ENCODE measurements around the gene PIK3CD.
"Not testable (repeated sequence)": the region's sequence is repeated elsewhere in the genome, so short reads cannot be mapped to it uniquely, and the experiment has no call there.

Gene PIK3CD

GRCh38 chr1:9744106-9744799 lies 92.7 kb downstream of the PIK3CD start:
- TF ChIP-seq, protein P1, sequence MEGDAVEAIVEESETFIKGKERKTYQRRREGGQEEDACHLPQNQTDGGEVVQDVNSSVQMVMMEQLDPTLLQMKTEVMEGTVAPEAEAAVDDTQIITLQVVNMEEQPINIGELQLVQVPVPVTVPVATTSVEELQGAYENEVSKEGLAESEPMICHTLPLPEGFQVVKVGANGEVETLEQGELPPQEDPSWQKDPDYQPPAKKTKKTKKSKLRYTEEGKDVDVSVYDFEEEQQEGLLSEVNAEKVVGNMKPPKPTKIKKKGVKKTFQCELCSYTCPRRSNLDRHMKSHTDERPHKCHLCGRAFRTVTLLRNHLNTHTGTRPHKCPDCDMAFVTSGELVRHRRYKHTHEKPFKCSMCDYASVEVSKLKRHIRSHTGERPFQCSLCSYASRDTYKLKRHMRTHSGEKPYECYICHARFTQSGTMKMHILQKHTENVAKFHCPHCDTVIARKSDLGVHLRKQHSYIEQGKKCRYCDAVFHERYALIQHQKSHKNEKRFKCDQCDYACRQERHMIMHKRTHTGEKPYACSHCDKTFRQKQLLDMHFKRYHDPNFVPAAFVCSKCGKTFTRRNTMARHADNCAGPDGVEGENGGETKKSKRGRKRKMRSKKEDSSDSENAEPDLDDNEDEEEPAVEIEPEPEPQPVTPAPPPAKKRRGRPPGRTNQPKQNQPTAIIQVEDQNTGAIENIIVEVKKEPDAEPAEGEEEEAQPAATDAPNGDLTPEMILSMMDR (IDR thresholded peaks at IDR 0.05; ENCODE audit: low read length), result no peak
- TF ChIP-seq EZH2 (IDR thresholded peaks at IDR 0.05; ENCODE audit: borderline replicate concordance, low read length), result no peak
- Histone ChIP-seq H3K27ac (ENCODE audit: low read depth, low read length, poor library complexity, severe bottlenecking) (no peak overlapping the region), H3K36me3 (ENCODE audit: insufficient read depth, low read length) (peaks cover 95% of the 10 kb centered on the region)

DNA sequence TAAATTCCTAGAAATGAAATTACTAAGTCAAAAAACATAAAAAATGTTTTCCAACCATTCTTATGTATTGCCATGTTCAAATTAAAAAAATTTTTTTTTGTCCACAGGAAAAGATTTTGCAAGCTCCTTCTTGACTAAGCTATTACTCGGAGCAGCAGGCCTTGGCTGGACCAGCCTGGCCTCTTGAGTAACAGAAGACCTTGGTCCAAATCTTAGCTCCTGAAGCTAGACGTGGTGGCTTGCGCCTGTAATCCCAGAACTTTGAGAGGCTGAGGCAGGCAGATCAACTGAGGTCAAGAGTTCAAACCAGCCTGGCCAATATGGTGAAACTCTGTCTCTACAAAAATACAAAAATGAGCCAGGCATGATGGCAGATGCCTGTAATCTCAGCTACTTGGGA lies 94.7 kb downstream of the PIK3CD start:
- Histone ChIP-seq H3K27ac (ENCODE audit: low read depth, low read length, poor library complexity, severe bottlenecking) (no peak overlapping the region), H3K4me2 (ENCODE audit: low read length) (no peak overlapping the region), H3K79me2 (ENCODE audit: insufficient read depth, low read length) (no peaks in the 10 kb centered on the region), H4K20me1 (ENCODE audit: insufficient read depth, low read length) (no peaks in the 10 kb centered on the region), H3K4me1 (ENCODE audit: insufficient read depth, low read length, severe bottlenecking) (no peaks in the 10 kb centered on the region), H3K9me2 (ENCODE audit: low read depth, low read length) (no peaks in the 10 kb centered on the region), H3K9me3 (ENCODE audit: low read length) (no peaks in the 10 kb centered on the region), H3K36me3 (ENCODE audit: insufficient read depth, low read length) (peaks cover 98% of the 10 kb centered on the region), H3K4me3 (ENCODE audit: low read depth, low read length, poor library complexity, severe bottlenecking) (no peak overlapping the region), H3K9ac (ENCODE audit: low read length) (no peak overlapping the region), H2AFZ (ENCODE audit: low read length) (no peak overlapping the region), H3K27me3 (ENCODE audit: insufficient read depth, low read length) (no peaks in the 10 kb centered on the region), H3F3A (ENCODE audit: insufficient read depth, low read length) (no peaks in the 10 kb centered on the region; the same call in 1 of the 2 replicates)
- no peak for TF ChIP-seq EZH2 (IDR thresholded peaks at IDR 0.05; ENCODE audit: borderline replicate concordance, low read length)
- TF ChIP-seq, protein P1 (IDR thresholded peaks at IDR 0.05; ENCODE audit: low read length), result no peak

More at GRCh38 chr1:9744106-9744799, 92.7 kb downstream of the PIK3CD start:
- H3K27me3 ChIP-seq (ENCODE audit: insufficient read depth, low read length), result no peaks in the 10 kb centered on the region
- H3K4me3 ChIP-seq (ENCODE audit: low read depth, low read length, poor library complexity, severe bottlenecking), result no peak overlapping the region
- no peaks in the 10 kb centered on the region for H3K4me1 ChIP-seq (ENCODE audit: insufficient read depth, low read length, severe bottlenecking)
- H3K4me2 ChIP-seq (ENCODE audit: low read length), result no peak overlapping the region
- no peaks in the 10 kb centered on the region for H4K20me1 ChIP-seq (ENCODE audit: insufficient read depth, low read length)
- H3K9me3 ChIP-seq (ENCODE audit: low read length), result no peaks in the 10 kb centered on the region
- H2AFZ ChIP-seq (ENCODE audit: low read length), result no peak overlapping the region
- no peaks in the 10 kb centered on the region for H3K9me2 ChIP-seq (ENCODE audit: low read depth, low read length)
- no peaks in the 10 kb centered on the region; the same call in 1 of the 2 replicates for H3F3A ChIP-seq (ENCODE audit: insufficient read depth, low read length)
- no peak overlapping the region for H3K9ac ChIP-seq (ENCODE audit: low read length)
- H3K79me2 ChIP-seq (ENCODE audit: insufficient read depth, low read length), result no peaks in the 10 kb centered on the region

- Histone ChIP-seq H3K27me3 (ENCODE audit: insufficient read depth, low read length) (no peaks in the 10 kb centered on the region), H3F3A (ENCODE audit: insufficient read depth, low read length) (no peaks in the 10 kb centered on the region; the same call in 1 of the 2 replicates), H2AFZ (ENCODE audit: low read length) (no peak overlapping the region), H3K4me1 (ENCODE audit: insufficient read depth, low read length, severe bottlenecking) (no peaks in the 10 kb centered on the region), H3K79me2 (ENCODE audit: insufficient read depth, low read length) (no peaks in the 10 kb centered on the region), H3K9me3 (ENCODE audit: low read length) (no peaks in the 10 kb centered on the region), H3K36me3 (ENCODE audit: insufficient read depth, low read length) (peaks cover 98% of the 10 kb centered on the region), H3K27ac (ENCODE audit: low read depth, low read length, poor library complexity, severe bottlenecking) (no peak overlapping the region), H3K9ac (ENCODE audit: low read length) (no peak overlapping the region), H3K4me3 (ENCODE audit: low read depth, low read length, poor library complexity, severe bottlenecking) (no peak overlapping the region), H3K9me2 (ENCODE audit: low read depth, low read length) (no peaks in the 10 kb centered on the region), H3K4me2 (ENCODE audit: low read length) (no peak overlapping the region), H4K20me1 (ENCODE audit: insufficient read depth, low read length) (no peaks in the 10 kb centered on the region)
- no peak for TF ChIP-seq EZH2 (IDR thresholded peaks at IDR 0.05; ENCODE audit: borderline replicate concordance, low read length)
Observed at GRCh38 chr1:9746651-9747050, 95.1 kb downstream of the PIK3CD start.

DNA sequence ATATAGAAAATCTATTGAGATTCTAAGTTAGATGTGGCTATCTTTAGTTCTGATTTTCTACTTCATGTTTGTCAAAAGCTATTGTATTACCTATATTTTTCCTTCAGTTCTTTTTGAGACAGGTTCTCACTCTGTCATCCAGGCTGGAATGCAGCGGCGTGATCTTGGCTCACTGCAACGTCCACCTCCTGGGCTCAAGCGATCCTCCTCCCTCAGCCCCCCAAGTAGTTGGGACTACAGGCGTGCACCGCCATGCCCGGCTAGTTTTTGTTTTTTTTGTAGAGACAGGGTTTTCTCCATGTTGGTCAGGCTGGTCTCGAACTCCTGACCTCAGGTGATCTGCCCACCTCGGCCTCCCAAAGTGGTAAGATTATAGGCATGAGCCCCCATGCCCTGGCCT lies 96.9 kb downstream of the PIK3CD start:
- not testable (repeated sequence) for H3F3A ChIP-seq (ENCODE audit: insufficient read depth, low read length); H4K20me1 ChIP-seq (ENCODE audit: insufficient read depth, low read length); H3K9me2 ChIP-seq (ENCODE audit: low read depth, low read length); H2AFZ ChIP-seq (ENCODE audit: low read length); H3K9ac ChIP-seq (ENCODE audit: low read length); H3K9me3 ChIP-seq (ENCODE audit: low read length); H3K27me3 ChIP-seq (ENCODE audit: insufficient read depth, low read length); H3K4me3 ChIP-seq (ENCODE audit: low read depth, low read length, poor library complexity, severe bottlenecking); H3K4me2 ChIP-seq (ENCODE audit: low read length); H3K79me2 ChIP-seq (ENCODE audit: insufficient read depth, low read length); H3K4me1 ChIP-seq (ENCODE audit: insufficient read depth, low read length, severe bottlenecking); H3K27ac ChIP-seq (ENCODE audit: low read depth, low read length, poor library complexity, severe bottlenecking)
- peaks cover 97% of the 10 kb centered on the region for H3K36me3 ChIP-seq (ENCODE audit: insufficient read depth, low read length)

All from OCI-LY1 (cell line).